NCI-H748 treated with DMSO at 0.1 percent for 48 hours (cell line): ENCODE measurements around the gene MAP3K5.

Experiments
- DNase-seq: peaks from one replicate; lab custom pipeline; 2025; lab: John Stamatoyannopoulos, UW

The MAP3K5 gene

GRCh38 chr6:136541395-136541794 is 250.9 kb downstream of the MAP3K5 start:
- no peak for DNase-seq

- DNase-seq: no peak
These were observed 252.2 kb downstream of the MAP3K5 start for GRCh38 chr6:136539967-136540652.

GRCh38 chr6:136538836-136539235 is 253.4 kb downstream of the MAP3K5 start:
- DNase-seq: no peak

GRCh38 chr6:136535880-136536650 is 256.2 kb downstream of the MAP3K5 start:
- no peak for DNase-seq

- no peak for DNase-seq
These were observed 257.1 kb downstream of the MAP3K5 start for GRCh38 chr6:136535017-136535765.

GRCh38 chr6:136534268-136534667 is 258.0 kb downstream of the MAP3K5 start:
- DNase-seq: no peak

GRCh38 chr6:136533487-136533886 is 258.8 kb downstream of the MAP3K5 start:
- DNase-seq: no peak

GRCh38 chr6:136532030-136532429 is 260.2 kb downstream of the MAP3K5 start:
- DNase-seq: no peak

GRCh38 chr6:136529710-136530109 is 262.6 kb downstream of the MAP3K5 start:
- DNase-seq: no peak

GRCh38 chr6:136528477-136528876 is 263.8 kb downstream of the MAP3K5 start:
- DNase-seq: no peak

GRCh38 chr6:136527831-136528230 is 264.4 kb downstream of the MAP3K5 start:
- DNase-seq: no peak

- no peak for DNase-seq
These were observed 265.3 kb downstream of the MAP3K5 start for GRCh38 chr6:136526937-136527336.

- DNase-seq: no peak
These were observed 265.9 kb downstream of the MAP3K5 start for GRCh38 chr6:136526196-136526930.

- no peak for DNase-seq
These were observed 266.6 kb downstream of the MAP3K5 start for GRCh38 chr6:136525586-136526195.

- DNase-seq: peak; percentile 71
These were observed 267.3 kb downstream of the MAP3K5 start for GRCh38 chr6:136524936-136525413.

GRCh38 chr6:136524339-136524935 is 267.8 kb downstream of the MAP3K5 start:
- peak; percentile 71 for DNase-seq

GRCh38 chr6:136523196-136523595 is 269.1 kb downstream of the MAP3K5 start:
- no peak for DNase-seq

GRCh38 chr6:136522636-136523035 is 269.6 kb downstream of the MAP3K5 start:
- no peak for DNase-seq

- no peak for DNase-seq
These were observed 270.4 kb downstream of the MAP3K5 start for GRCh38 chr6:136521911-136522310.

- no peak for DNase-seq
These were observed 270.9 kb downstream of the MAP3K5 start for GRCh38 chr6:136521427-136521826.

GRCh38 chr6:136520517-136520916 is 271.8 kb downstream of the MAP3K5 start:
- no peak for DNase-seq
